Mesendoderm (in vitro differentiated cells): ENCODE measurements around the gene SYT2.
A peak's percentile ranks its signal among the peaks of the same experiment; 100 is the strongest.
"Not testable (repeated sequence)": the region's sequence is repeated elsewhere in the genome, so short reads cannot be mapped to it uniquely, and the experiment has no call there.

Experiments used
- DNase-seq: peaks from one replicate; pipeline ENCODE4 v3.0.0; 2013
- H2AK5ac ChIP-seq: 2 replicates; pipeline ENCODE4 v1.6.1; 2013; ENCODE audit warnings: low read length, inconsistent platforms
- H2BK120ac ChIP-seq: 2 replicates; pipeline ENCODE4 v1.6.1; 2013; ENCODE audit warnings: low read depth, mild to moderate bottlenecking, low read length, moderate library complexity, mixed read lengths
- H2BK15ac ChIP-seq: replicated peaks from 2 replicates; pipeline ENCODE4 v1.6.1; 2013; ENCODE audit warnings: low read depth, mild to moderate bottlenecking, moderate library complexity
- H2BK5ac ChIP-seq: 2 replicates; pipeline ENCODE4 v1.6.1; 2013; ENCODE audit warnings: low read length, inconsistent platforms
- H3K18ac ChIP-seq: 2 replicates; pipeline ENCODE4 v1.6.1; 2013; ENCODE audit warnings: mild to moderate bottlenecking, low read length, mixed read lengths
- H3K23ac ChIP-seq: one replicate; pipeline ENCODE4 v1.6.1; 2013; ENCODE audit warnings: low read length
- H3K27ac ChIP-seq: 2 replicates; pipeline ENCODE4 v1.5.1; 2013; ENCODE audit warnings: low read depth, mild to moderate bottlenecking, inconsistent platforms, low read length, moderate library complexity
- H3K27me3 ChIP-seq: 2 replicates; pipeline ENCODE4 v1.6.1; 2013; ENCODE audit warnings: low read length, control low read depth, mild to moderate bottlenecking, inconsistent platforms; ENCODE audit not compliant: insufficient read depth, poor library complexity
- H3K36me3 ChIP-seq: 2 replicates; pipeline ENCODE4 v1.6.1; 2013; ENCODE audit warnings: low read length, inconsistent platforms; ENCODE audit not compliant: control insufficient read depth, insufficient read depth
- H3K4ac ChIP-seq: one replicate; pipeline ENCODE4 v1.6.1; 2013; ENCODE audit warnings: low read depth, mild to moderate bottlenecking, low read length, moderate library complexity
- H3K4me1 ChIP-seq: 2 replicates; pipeline ENCODE4 v1.6.1; 2013; ENCODE audit warnings: low read depth, low read length, inconsistent platforms; ENCODE audit not compliant: control insufficient read depth
- H3K4me2 ChIP-seq: 2 replicates; pipeline ENCODE4 v1.6.1; 2013; ENCODE audit warnings: low read length
- H3K4me3 ChIP-seq: 2 replicates; pipeline ENCODE4 v1.5.1; 2013; ENCODE audit warnings: mild to moderate bottlenecking, low read length
- H3K56ac ChIP-seq: one replicate; pipeline ENCODE4 v1.6.1; 2013; ENCODE audit warnings: low read length
- H3K79me1 ChIP-seq: 2 replicates; pipeline ENCODE4 v1.6.1; 2013; ENCODE audit warnings: low read length, inconsistent platforms
- H3K79me2 ChIP-seq: 2 replicates; pipeline ENCODE4 v1.6.1; 2013; ENCODE audit warnings: mild to moderate bottlenecking, low read length; ENCODE audit not compliant: control insufficient read depth, insufficient read depth
- H3K9ac ChIP-seq: 2 replicates; pipeline ENCODE4 v1.6.1; 2013; ENCODE audit warnings: low read length, inconsistent platforms
- H4K5ac ChIP-seq: one replicate; pipeline ENCODE4 v1.6.1; 2013; ENCODE audit warnings: low read length
- H4K8ac ChIP-seq: one replicate; pipeline ENCODE4 v1.6.1; 2013; ENCODE audit warnings: low read depth, mild to moderate bottlenecking, control low read depth, low read length, moderate library complexity
- WGBS: extraction: QIAGEN DNeasy Blood & Tissue Kit; methylation state at CpG from one replicate; pipeline ENCODE4 v1.1.7; 2013; ENCODE audit warnings: low lambda C conversion rate, missing lambda C conversion rate; ENCODE audit not compliant: insufficient coverage; ENCODE audit errors: extremely low coverage; 5-methylcytosine and 5-hydroxymethylcytosine counted together

The SYT2 gene

DNA sequence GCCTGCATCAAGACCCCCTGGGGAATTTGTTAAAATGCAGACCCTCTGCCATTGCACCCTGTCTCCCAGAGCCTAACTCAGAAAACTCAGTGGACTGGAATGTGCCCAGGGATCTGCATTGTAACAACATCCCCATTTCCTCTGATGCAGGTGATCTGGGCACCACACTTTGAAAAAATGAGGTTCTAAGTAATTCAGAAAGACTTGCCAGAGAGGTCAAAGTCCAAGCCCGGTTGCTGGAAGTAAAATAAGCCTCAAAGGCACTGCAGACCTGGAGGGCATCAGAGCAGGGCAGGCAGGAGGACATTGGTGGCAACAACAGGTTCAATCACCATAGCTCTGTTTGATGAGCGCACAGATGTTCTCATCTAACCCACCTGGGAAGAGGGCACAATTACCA is 90.7 kb downstream of the SYT2 start:
- no peak overlapping the region for H2BK120ac ChIP-seq
- no peak overlapping the region for H3K56ac ChIP-seq
- no peaks in the 10 kb centered on the region for H3K27me3 ChIP-seq
- no peak overlapping the region for H4K5ac ChIP-seq
- DNase-seq = no peak
- H2AK5ac ChIP-seq = no peak overlapping the region
- H3K4me3 ChIP-seq = no peak overlapping the region
- no peak overlapping the region for H3K18ac ChIP-seq
- H3K4me1 ChIP-seq = peaks cover 6% of the 10 kb centered on the region
- no peak overlapping the region for H2BK5ac ChIP-seq
- no peak overlapping the region for H3K9ac ChIP-seq
- H4K8ac ChIP-seq = no peak overlapping the region
- no peaks in the 10 kb centered on the region for H3K79me2 ChIP-seq
- no peak overlapping the region for H3K4me2 ChIP-seq
- no peak overlapping the region for H3K27ac ChIP-seq
- no peak overlapping the region for H3K4ac ChIP-seq
- H2BK15ac ChIP-seq = no peak overlapping the region
- no peaks in the 10 kb centered on the region for H3K79me1 ChIP-seq
- no peak overlapping the region for H3K23ac ChIP-seq
- no peaks in the 10 kb centered on the region for H3K36me3 ChIP-seq
- no CpG with 5 or more reads among the region's 2 CpGs for whole genome bisulfite sequencing

DNA sequence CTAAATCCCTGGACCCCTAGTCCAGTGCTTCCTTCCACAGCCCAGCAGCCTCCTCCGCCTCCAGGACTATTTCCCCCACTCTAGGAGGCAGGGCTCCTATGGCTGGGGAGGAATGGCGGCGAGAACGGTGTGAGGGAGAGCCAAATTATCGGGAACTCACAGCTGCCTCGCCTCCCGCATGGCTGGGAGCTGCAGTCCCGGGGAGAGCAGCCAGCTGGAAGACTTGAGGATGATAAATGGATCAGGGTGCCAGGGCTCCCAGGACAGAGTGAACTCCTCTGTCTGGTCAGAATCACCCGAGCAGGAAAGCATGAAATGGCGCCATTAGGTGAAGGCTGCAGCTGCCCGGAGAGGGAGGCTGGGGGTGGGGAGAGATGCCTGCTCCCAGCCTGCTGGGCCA is 91.2 kb downstream of the SYT2 start:
- H3K79me2 ChIP-seq, H3K79me1 ChIP-seq, H3K4me2 ChIP-seq, H3K4ac ChIP-seq, H4K5ac ChIP-seq, DNase-seq, H3K4me1 ChIP-seq, H3K36me3 ChIP-seq, H3K4me3 ChIP-seq, H2AK5ac ChIP-seq, H2BK120ac ChIP-seq, H2BK15ac ChIP-seq, H3K27me3 ChIP-seq, H2BK5ac ChIP-seq, H3K9ac ChIP-seq, H4K8ac ChIP-seq, H3K18ac ChIP-seq, H3K27ac ChIP-seq, H3K56ac ChIP-seq, H3K23ac ChIP-seq: not testable (repeated sequence)
- no CpG with 5 or more reads among the region's 11 CpGs for WGBS

DNA sequence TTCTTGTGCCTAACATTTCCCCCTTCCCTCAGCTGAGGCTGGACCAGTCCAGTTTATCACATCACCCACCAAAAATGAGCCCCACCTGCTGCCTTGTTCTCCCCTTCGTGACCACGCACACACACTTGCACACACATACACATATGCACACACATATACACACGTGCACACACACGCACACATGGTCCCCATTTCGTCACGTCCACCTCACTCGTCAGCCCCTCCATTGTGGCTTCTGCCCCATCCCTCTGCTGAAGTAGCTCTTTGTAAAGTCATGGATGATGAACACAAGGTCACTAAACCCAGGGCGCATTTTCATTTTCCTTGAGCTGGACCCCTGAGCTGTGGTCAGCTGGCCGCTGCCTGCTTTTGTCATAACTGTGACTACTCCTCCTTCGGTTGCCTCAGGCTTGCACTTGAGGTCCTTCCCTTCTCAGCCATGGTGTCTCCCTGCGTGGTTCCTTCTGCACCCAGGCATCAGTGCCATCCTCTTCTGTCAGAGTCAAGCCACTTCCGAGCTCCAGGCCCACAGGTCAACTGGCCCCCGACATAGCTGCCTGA is 93.8 kb downstream of the SYT2 start:
- H3K18ac ChIP-seq = no peak overlapping the region

DNA sequence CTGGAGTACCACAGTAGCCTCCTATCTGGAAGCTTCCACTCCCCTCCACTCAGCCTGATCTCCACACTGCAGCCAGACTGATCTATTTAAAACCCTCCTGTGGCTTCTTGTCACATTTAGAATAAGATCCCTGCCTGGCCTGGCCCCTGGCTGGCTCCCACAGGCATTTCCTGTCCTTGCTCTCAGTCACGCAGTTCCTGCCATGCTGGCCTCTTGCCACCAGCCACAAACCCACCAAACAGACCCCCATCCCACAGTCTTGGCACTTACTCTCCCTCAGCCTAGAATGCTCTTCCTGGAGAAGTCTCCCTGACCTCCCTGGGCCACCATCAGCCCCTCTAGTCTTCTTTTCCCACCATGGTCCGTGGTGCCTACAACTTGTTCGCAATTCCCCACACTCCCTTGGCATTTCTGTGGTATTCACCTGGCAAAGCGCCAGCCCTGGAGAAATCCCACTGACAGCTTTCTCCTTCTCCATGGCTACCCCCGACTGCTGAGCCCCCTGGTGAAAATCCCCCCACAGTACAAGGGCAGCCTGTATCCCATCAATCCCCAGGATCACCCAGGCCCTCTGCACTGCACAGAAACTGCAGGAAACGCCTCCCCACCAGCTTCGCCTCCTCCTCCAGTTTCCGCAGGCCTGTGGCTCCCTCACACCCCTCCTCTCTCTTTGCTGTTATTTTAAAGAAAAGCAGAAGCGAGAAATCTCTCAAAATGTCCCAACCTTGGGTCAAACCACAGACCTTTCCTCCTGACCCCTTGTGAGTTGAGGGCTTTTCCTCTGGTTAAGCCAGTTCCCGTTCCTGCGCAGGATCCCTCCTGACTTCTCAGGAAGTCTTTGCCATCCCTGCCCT is 94.5 kb downstream of the SYT2 start:
- Histone ChIP-seq H3K27me3 (no peaks in the 10 kb centered on the region), H3K4me3 (no peak overlapping the region), H3K4me1 (peaks cover 6% of the 10 kb centered on the region), H3K9ac (no peak overlapping the region), H3K4me2 (no peak overlapping the region), H3K27ac (no peak overlapping the region), H3K56ac (peak overlapping the region; percentile 42), H3K79me2 (no peaks in the 10 kb centered on the region), H3K18ac (no peak overlapping the region), H4K8ac (no peak overlapping the region), H2BK5ac (no peak overlapping the region), H3K4ac (no peak overlapping the region), H3K36me3 (no peaks in the 10 kb centered on the region), H2BK15ac (no peak overlapping the region), H3K23ac (no peak overlapping the region), H3K79me1 (no peaks in the 10 kb centered on the region), H4K5ac (no peak overlapping the region), H2AK5ac (no peak overlapping the region), H2BK120ac (no peak overlapping the region)
- no peak for DNase-seq
- WGBS = no CpG with 5 or more reads among the region's 11 CpGs

More for the DNA sequence above, 93.8 kb downstream of the SYT2 start:
- Histone ChIP-seq H3K36me3 (no peaks in the 10 kb centered on the region), H3K4ac (no peak overlapping the region), H3K56ac (peak overlapping the region; percentile 70), H2BK5ac (no peak overlapping the region), H3K4me2 (no peak overlapping the region), H3K79me2 (no peaks in the 10 kb centered on the region), H2BK120ac (no peak overlapping the region), H3K27ac (no peak overlapping the region), H2BK15ac (no peak overlapping the region), H3K4me1 (peaks cover 6% of the 10 kb centered on the region), H2AK5ac (no peak overlapping the region), H3K9ac (no peak overlapping the region), H3K79me1 (no peaks in the 10 kb centered on the region), H3K27me3 (no peaks in the 10 kb centered on the region), H4K8ac (no peak overlapping the region), H3K23ac (no peak overlapping the region), H4K5ac (no peak overlapping the region), H3K4me3 (no peak overlapping the region)
- DNase-seq = no peak
- WGBS = no CpG with 5 or more reads among the region's 13 CpGs

DNA sequence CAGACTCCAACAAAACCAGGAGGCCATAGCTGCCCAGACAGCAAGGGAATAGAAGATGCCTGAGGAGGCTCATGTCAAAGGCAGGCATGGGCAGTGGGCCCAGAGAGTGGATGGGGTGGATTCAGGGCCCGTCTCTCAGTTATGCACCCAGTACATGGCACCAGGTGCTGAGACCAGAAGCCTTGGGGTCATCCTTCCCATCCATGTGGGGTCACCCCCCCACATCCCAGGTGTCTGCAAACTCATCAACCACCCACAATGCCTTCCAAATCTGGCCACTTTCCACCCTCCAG is 95.1 kb downstream of the SYT2 start:
- not testable (repeated sequence) for H3K4me2 ChIP-seq, H2BK15ac ChIP-seq, H4K5ac ChIP-seq, H3K36me3 ChIP-seq, H3K27me3 ChIP-seq, H3K4ac ChIP-seq, H3K4me3 ChIP-seq, H3K79me1 ChIP-seq, H3K18ac ChIP-seq, H2BK5ac ChIP-seq, H3K23ac ChIP-seq, H3K79me2 ChIP-seq, H3K9ac ChIP-seq, H2AK5ac ChIP-seq, H3K4me1 ChIP-seq, H2BK120ac ChIP-seq, DNase-seq, H3K27ac ChIP-seq, H4K8ac ChIP-seq
- no CpG with 5 or more reads among the region's 1 CpG for WGBS
- H3K56ac ChIP-seq = peak overlapping the region; percentile 25
